ENCODE data around the gene TMEM270.

The TMEM270 gene

DNA sequence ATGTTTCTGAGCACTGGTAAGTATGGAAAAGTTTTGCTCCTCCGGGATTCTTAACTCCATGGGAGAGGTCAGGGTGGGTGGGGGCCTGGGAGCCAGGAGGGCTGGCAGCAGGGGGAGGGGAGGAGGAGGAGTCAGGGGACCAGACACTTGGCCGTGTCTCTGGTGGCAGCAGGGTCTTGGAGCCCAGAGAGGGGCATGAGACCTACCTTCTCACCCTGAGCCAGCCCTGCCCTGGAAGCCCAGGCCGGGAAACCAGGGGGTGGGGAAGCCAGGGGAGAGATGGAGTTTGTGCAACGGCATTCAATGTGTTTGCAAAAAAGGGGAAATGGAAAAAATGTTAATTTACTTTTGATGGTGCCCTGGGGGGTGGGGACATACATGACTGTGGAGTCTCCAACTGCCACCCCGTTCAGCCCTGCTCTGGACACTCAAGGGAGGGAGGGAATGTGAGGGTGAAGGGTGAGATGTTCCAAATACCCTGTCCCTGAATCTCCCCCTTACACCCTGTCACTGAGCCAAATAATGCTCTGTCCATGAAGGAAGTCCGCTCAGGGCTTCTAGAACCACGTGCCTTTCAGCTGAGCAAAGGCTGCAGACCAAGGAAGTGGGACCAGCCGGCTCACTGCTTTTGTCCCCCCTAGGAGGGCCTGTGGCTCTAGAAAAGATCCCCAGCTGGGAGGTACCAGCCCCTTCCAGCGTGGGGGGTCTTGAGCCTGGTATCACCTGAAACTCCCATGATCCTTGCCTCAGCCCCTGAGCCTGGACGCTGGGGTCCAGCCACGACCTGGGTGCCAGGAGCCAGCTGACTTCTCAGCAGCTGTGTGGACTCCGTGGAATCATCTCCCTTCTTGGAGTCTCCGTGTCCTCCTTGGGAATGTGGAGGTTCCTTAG is 48.3 kb downstream of the TMEM270 start:
- DNase-seq: no peak

DNA sequence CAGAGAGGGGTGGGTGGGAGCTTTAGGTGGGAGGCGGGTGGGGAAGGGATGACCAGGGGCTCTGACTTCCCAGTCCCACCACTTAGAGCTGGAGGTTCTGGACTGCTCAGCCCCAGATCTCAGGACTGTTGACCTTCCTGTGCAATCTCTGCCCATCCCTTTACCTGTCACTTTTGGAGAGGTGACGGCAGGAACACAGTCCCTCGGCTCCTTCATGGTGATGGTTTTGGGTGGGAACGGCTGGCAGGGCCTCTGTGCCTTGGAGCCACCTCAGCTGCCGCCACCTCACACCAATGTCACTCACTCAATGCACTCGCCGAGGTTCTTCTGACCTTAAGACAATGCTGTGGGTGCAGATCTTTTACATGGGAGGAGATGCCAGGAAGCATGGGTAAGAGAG is 49.0 kb downstream of the TMEM270 start:
- DNase-seq: no peak

DNA sequence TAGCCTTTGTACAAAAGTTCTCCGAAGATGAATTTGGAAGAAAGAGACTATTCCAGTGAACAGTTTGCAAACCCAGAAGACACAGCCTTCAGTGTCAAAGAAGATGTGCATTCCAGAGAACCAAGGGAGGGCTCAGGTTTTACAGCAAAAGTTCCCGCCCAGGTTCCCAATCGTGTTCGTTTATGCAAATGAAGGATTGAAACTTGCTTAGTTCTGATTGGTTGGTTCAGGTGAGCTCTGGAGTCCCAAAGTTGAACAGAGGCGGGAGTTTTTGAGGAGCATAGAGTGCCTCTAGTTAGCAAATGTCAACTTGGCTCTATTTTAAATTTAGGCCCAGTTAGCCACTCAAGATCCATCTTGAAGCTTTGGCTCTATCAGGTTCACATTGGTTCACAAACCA is 51.3 kb downstream of the TMEM270 start:
- no peak for DNase-seq
